T-helper 9 cell (primary cell): ENCODE measurements around the gene RNASE2.
"Not testable (repeated sequence)": the region's sequence is repeated elsewhere in the genome, so short reads cannot be mapped to it uniquely, and the experiment has no call there.

ENCODE experiments used
- DNase-seq: peaks from one replicate; pipeline ENCODE4 v3.0.0-alpha.2; 2020

The RNASE2 gene

GRCh38 chr14:20982646-20983369 is 27.5 kb downstream of the RNASE2 start:
- DNase-seq: no peak

- DNase-seq: not testable (repeated sequence)
Measured at GRCh38 chr14:20985650-20986049, 30.4 kb downstream of the RNASE2 start.

DNA sequence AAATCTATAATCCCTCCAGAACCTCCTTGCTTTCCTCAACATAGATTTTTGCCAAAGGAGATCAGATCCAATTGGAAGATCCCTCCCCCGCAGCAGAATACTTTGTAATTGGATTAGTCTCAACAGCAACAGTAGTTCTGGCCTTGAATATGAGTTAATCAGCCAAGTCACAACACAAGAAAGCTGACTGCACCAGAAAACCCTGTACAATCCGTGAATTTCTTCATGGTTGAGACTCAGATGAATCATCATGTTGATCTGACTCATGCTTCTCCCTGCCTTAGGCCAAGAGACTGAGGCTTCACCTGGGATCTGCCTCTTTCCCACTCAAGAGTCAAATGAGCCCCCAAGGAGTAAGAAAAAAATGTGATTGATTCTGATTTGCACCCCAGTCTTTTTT is 31.5 kb downstream of the RNASE2 start:
- DNase-seq: no peak

GRCh38 chr14:20988717-20989470 is 33.6 kb downstream of the RNASE2 start:
- DNase-seq: no peak

DNA sequence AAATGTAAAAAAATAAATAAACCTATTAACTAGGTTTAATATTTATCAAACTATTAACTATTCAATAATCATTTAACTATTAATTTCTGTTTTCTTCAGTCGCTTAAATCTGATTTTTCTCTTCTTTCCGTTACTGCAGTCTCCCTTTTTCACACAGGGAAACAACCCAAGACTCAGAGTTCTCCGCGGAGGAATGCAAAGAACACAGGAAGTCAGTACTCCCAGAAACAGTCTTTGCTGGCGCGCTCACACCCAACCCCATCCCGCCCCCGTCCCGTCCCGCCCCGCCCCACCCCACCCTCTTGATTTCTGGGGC is 34.1 kb downstream of the RNASE2 start:
- no peak for DNase-seq

DNA sequence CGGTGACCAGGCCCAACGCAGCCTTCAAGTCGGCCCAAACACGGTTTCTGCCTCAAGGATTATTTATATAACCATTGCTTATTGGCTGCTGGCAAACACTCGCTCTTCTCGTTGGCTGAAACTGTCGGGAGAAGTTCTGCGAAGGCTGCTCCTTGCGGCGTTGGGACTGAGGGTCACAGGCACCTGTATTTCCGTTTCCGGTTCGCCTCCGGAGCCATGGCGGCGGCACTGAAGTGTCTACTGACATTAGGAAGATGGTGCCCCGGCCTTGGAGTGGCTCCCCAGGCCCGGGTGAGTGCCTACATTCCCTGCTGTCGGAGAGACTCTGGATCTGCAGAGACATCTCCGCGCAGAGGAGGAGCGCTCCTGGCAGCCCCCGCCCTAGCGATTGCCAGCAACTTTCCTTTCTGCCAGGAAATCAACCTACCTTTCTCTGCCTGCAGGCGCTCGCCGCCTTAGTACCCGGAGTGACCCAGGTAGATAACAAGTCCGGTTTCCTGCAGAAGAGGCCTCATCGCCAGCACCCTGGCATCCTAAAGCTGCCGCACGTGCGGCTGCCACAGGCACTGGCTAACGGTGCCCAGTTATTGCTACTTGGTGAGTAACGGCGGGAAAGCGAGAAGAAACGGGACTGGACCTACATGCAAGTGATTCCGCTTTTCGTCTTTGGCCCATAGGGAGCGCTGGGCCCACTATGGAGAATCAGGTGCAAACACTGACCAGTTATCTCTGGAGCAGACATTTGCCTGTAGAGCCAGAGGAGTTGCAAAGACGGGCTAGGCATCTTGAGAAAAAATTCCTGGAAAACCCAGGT is 34.7 kb downstream of the RNASE2 start, which contains the start of gene METTL17:
TSS of gene METTL17 (plus strand) at position 194 of the 814 bp plus-strand sequence. CDS start at position 217, 23 bp downstream.
- DNase-seq: peak; percentile 73

DNA sequence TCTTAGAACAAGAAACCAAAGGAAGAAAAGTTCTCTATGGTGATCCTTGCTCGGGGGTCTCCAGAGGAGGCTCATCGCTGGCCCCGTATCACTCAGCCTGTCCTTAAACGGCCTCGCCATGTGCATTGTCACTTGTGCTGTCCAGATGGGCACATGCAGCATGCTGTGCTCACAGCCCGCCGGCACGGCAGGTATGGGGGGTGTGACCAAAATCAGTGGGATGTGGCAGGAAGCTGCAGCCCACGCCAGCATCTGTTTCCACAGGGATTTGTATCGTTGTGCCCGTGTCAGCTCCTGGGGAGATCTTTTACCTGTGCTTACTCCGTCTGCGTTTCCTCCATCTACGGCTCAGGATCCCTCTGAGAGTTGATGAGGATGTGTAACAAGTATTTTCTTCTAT is 41.2 kb downstream of the RNASE2 start:
- no peak for DNase-seq

DNA sequence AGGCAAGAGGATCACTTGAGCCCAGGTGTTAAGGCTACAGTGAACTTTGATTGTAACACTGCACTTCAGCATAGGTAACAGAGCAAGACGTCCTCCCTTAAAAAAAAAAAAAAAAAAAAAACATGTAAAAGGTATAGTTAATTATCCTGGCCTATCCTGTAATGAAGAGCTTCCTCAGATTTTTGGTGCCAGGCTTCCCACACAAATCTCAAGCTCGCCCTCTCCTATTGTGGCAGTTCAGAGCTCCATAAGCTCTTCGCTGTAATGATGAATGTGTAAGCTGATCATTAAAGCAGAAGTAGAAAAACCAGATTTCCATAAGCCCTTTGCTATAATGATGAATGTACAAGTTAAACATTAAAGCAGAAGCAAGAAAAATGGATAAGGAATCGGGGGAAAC is 41.8 kb downstream of the RNASE2 start:
- no peak for DNase-seq

DNA sequence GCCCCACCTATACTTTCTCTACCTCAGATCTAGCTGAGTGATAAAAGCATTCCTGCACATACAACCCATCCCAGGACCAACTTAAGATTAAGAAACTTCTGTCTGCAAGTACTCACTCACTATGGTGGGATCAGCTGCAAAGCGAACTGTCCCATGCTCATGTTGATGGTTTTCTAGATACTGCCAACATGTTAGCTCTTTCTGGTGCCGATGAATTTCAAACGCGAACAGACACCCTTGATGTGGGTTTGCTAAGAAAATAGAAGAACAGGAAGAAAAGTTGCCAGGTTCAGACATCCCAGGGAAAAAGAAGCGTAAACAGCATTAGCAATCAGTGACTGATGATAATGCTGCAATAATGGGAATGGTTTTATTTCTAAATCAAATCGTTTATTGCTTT is 42.3 kb downstream of the RNASE2 start:
- no peak for DNase-seq

GRCh38 chr14:20998139-20998538 is 42.9 kb downstream of the RNASE2 start:
- no peak for DNase-seq

- no peak for DNase-seq
Measured at GRCh38 chr14:20998674-20999366, 43.5 kb downstream of the RNASE2 start, which contains the start of gene SLC39A2. Gene SLC39A2, plus strand, starts transcription at chr14:20999293. Its CDS starts 154 bp downstream, at chr14:20999447.

DNA sequence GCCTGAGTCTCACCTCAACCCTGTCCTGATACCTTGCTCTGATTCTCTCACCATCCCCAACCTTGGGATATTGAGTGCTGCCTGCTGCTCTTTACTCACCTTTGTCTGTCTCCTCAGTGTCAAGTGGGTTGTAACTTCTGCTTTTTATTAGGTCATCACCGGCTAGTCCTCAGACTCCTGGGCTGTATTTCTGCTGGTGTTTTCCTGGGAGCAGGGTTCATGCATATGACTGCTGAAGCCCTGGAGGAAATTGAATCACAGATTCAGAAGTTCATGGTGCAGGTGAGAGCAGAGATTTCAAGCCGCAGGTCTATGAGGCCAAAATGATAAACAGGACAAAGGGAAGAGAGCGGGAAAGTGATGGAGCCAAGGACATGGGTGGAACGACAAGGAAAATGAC is 44.3 kb downstream of the RNASE2 start:
- no peak for DNase-seq

GRCh38 chr14:21001218-21001617 is 45.9 kb downstream of the RNASE2 start:
- no peak for DNase-seq

- DNase-seq: no peak
Measured at GRCh38 chr14:21003788-21004346, 48.6 kb downstream of the RNASE2 start.
